Right cardiac atrium (tissue), 5 donors: ENCODE measurements around the gene ADGRG6. TPM values are rescaled to one million over a fixed set of nuclear protein-coding genes. Genes with fewer than 3 reads are reported as not detected.
"Not testable (repeated sequence)": the region's sequence is repeated elsewhere in the genome, so short reads cannot be mapped to it uniquely, and the experiment has no call there.

Source experiments
- ATAC-seq, 2 donors: fragments of 200-7000 bp; cut with Tn5 transposase; one replicate each; pipeline versions ENCODE4 v1.8.0 to v1.9.1; 2020; ENCODE audit warnings: moderate library complexity in 2 of 2, mild to moderate bottlenecking in 1 of 2
- DNase-seq, 3 donors: peaks; one replicate each; pipeline ENCODE4 v3.0.0-alpha.2; 2020
- H3K27ac ChIP-seq: one replicate; pipeline ENCODE4 v1.5.1; 2013; ENCODE audit warnings: mild to moderate bottlenecking, low read length, control low read depth, moderate library complexity
- H3K27me3 ChIP-seq: one replicate; pipeline ENCODE4 v1.6.1; 2013; ENCODE audit not compliant: control insufficient read depth, insufficient read depth
- H3K4me1 ChIP-seq: one replicate; pipeline ENCODE4 v1.6.1; 2013; ENCODE audit warnings: low read length; ENCODE audit not compliant: control insufficient read depth, insufficient read depth
- H3K4me3 ChIP-seq: one replicate; pipeline ENCODE4 v1.5.1; 2013; ENCODE audit warnings: low read length, control low read depth
- H3K9me3 ChIP-seq: one replicate; pipeline ENCODE4 v1.6.1; 2013; ENCODE audit warnings: low read length; ENCODE audit not compliant: control insufficient read depth
- WGBS: extraction: QIAGEN DNeasy Blood & Tissue Kit; methylation state at CpG from one replicate; pipeline ENCODE4 v1.1.7; 2013; 5-methylcytosine and 5-hydroxymethylcytosine counted together
- intact Hi-C, 4 donors: fragments of 100-400 bp; cut with DNase I; formaldehyde crosslinking; loops; one replicate each; pipeline versions ENCODE4 v1.11.0 to v1.14.0; 2022 to 2023
- polyA plus RNA-seq: library from polyadenylated mRNA; stranded (reverse); fragments of 200-250 nt; gene quantifications from one replicate; pipeline ENCODE4 v1.2.3, GENCODE V29; 2013
- total RNA-seq, 4 donors: library from RNA; stranded (reverse); fragmentation: NEBNext Ultra II Directional; extraction: Animal tissue kit (Norgen Biotek cat#: 25700); gene quantifications; one replicate each; pipeline ENCODE4 v1.2.1, GENCODE V29; 2021
- donor health status: healthy with polysubstance abuse.
- donor health status: DM: no; HTN: yes; CAD: no.
- donor health status: DM: no; HTN: no; CAD: no.
- donor health status: DM: no; HTN: yes; CAD: no; lungs with severe emphysema.
- donor health status: DM: yes; HTN: yes; CAD: no.

Gene ADGRG6
- total and polyA plus RNA-seq, 5 donors: 4.1 to 23.9 (median 15.6) TPM

DNA sequence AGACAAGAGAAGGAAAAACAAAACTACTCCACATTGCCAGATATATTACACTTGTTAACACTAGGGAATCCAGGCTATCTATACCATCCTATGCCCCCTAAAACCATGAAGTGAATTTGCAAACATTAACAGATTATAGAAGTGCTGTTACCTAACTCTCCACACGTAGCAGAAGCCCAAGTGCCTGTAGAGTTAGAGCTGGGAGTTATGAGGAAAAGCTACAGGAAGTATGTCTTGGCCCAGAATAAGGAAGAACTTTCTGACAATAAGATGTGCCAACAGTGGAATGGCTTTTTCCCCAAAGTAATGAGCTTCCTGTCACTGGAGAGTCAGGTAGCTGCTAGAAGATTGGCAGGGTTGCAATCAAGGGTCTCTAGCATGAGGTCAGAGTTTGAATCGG is 32.5 kb downstream of the ADGRG6 start:
- intact Hi-C loops: no loop called here
- ATAC-seq (peak; percentile 62 to 87), DNase-seq (no peak)
- no peak overlapping the region for H3K4me3 ChIP-seq
- 63% methylated on average over 2 of the region's 2 CpGs for WGBS
- H3K27ac ChIP-seq: no peak overlapping the region
- no peaks in the 10 kb centered on the region for H3K27me3 ChIP-seq
- H3K9me3 ChIP-seq: no peaks in the 10 kb centered on the region
- H3K4me1 ChIP-seq: peaks cover 1% of the 10 kb centered on the region

- intact Hi-C loops: no loop called here
- Histone ChIP-seq H3K4me3 (no peak overlapping the region), H3K9me3 (no peaks in the 10 kb centered on the region), H3K4me1 (peaks cover 1% of the 10 kb centered on the region), H3K27ac (no peak overlapping the region), H3K27me3 (no peaks in the 10 kb centered on the region)
- WGBS: 83% methylated on average over 2 of the region's 2 CpGs
- DNase-seq (no peak), ATAC-seq (no peak)
Observed at GRCh38 chr6:142335415-142335814, 33.6 kb downstream of the ADGRG6 start.

- no peak for ATAC-seq
- Histone ChIP-seq H3K27ac (no peak overlapping the region), H3K4me1 (peaks cover 1% of the 10 kb centered on the region), H3K27me3 (no peaks in the 10 kb centered on the region), H3K9me3 (no peaks in the 10 kb centered on the region), H3K4me3 (no peak overlapping the region)
- DNase-seq: no peak
- intact Hi-C loops: no loop called here
Observed at GRCh38 chr6:142336183-142336582, 34.4 kb downstream of the ADGRG6 start.

- no peak for ATAC-seq
- H3K27ac ChIP-seq: no peak overlapping the region
- DNase-seq: no peak
- no peaks in the 10 kb centered on the region for H3K27me3 ChIP-seq
- intact Hi-C loops: no loop called here
- H3K9me3 ChIP-seq: no peaks in the 10 kb centered on the region
- H3K4me1 ChIP-seq: peaks cover 1% of the 10 kb centered on the region
- no peak overlapping the region for H3K4me3 ChIP-seq
- WGBS: 74% methylated on average over 3 of the region's 3 CpGs
Observed at GRCh38 chr6:142336787-142337186, 35.0 kb downstream of the ADGRG6 start.

DNA sequence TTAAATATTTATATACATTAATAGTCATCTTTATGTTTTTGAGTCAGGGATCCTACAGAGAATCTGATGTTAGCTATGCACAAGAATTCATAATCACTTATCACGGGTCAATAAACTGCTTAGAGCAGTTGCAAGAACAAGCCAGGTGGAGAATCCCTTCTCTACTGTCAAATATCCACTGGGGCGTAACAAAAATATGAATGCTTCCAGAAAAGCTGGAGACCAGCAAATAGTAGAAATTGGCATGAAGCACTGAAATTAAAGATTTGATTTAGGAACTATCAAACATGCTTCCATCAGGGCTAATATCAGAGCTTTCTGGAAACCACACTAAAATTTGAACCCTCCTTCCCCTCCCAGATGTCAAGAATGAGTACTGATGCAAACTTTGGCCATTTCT is 37.3 kb downstream of the ADGRG6 start:
- H3K4me3 ChIP-seq: no peak overlapping the region
- DNase-seq: no peak
- H3K9me3 ChIP-seq: no peaks in the 10 kb centered on the region
- no peak for ATAC-seq
- H3K4me1 ChIP-seq: no peaks in the 10 kb centered on the region
- H3K27ac ChIP-seq: no peak overlapping the region
- no peaks in the 10 kb centered on the region for H3K27me3 ChIP-seq
- WGBS: 91% methylated on average over 2 of the region's 2 CpGs
- intact Hi-C loops: no loop called here

DNA sequence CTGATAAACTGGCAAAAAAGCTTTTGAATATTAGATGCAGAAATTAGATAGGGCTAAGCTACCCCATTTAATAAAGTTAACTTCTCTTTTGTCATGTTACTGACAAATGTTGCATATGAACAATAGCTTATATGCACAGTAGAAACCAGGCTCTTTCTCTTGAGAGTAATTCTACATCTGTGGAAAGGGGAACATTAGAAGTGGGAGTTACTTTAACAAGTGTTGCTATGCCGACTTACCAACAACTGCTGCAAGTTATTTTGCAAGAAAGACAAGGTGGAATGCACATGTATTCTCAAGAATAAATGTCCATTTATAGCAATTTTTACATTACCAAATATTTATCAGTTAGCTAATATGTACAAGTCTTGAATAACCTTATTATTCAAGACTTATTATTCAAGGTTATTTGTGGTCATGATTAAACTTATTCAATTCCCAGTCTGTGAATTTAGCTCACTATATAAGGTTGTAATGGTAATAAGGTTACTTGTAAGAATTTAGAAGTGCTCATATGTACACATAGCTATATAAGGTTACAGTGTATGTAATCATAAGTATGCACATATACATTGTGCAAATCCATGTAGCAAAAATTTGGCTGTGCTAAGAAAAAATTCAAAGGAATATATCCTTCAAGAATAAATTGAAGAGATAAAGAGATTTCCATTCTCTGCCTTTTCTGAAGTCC is 38.3 kb downstream of the ADGRG6 start:
- WGBS: 74% methylated on average over 1 of the region's 1 CpG
- no peak for ATAC-seq
- no peaks in the 10 kb centered on the region for H3K27me3 ChIP-seq
- H3K4me1 ChIP-seq: no peaks in the 10 kb centered on the region
- H3K9me3 ChIP-seq: no peaks in the 10 kb centered on the region
- DNase-seq: no peak
- no peak overlapping the region for H3K27ac ChIP-seq
- intact Hi-C loops: no loop called here
- H3K4me3 ChIP-seq: no peak overlapping the region

GRCh38 chr6:142341855-142342330 is 40.1 kb downstream of the ADGRG6 start:
- ATAC-seq (no peak), DNase-seq (no peak)
- WGBS: 77% methylated on average over 2 of the region's 2 CpGs
- Histone ChIP-seq H3K27me3 (no peaks in the 10 kb centered on the region), H3K4me3 (no peak overlapping the region), H3K9me3 (no peaks in the 10 kb centered on the region), H3K4me1 (no peaks in the 10 kb centered on the region), H3K27ac (no peak overlapping the region)
- intact Hi-C loops: no loop called here

DNA sequence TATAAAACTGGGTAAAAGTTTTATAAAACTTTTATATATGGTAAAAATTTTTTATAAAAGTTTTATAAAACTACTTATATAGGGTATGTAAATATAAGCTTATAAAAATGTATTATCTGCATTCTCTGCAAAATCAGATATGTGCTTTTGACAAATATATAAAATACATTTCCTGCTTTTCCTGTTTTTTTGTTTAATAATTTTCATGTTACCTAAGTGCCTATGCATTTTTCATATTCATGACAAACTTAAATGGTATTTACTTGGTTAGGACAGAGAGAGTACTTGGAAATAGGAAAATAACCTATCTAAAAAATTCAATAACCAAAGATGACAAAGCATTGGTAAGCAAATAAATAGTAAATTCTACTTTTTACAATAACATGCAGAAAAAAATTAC is 41.2 kb downstream of the ADGRG6 start:
- no peaks in the 10 kb centered on the region for H3K9me3 ChIP-seq
- H3K4me3 ChIP-seq: no peak overlapping the region
- DNase-seq: no peak
- intact Hi-C loops: no loop called here
- no peaks in the 10 kb centered on the region for H3K4me1 ChIP-seq
- H3K27ac ChIP-seq: no peak overlapping the region
- no peaks in the 10 kb centered on the region for H3K27me3 ChIP-seq
- ATAC-seq: no peak

- no peak overlapping the region for H3K27ac ChIP-seq
- DNase-seq (no peak), ATAC-seq (no peak)
- H3K4me1 ChIP-seq: no peaks in the 10 kb centered on the region
- 77% methylated on average over 1 of the region's 1 CpG for WGBS
- intact Hi-C loops: no loop called here
- no peaks in the 10 kb centered on the region for H3K27me3 ChIP-seq
- H3K9me3 ChIP-seq: no peaks in the 10 kb centered on the region
- no peak overlapping the region for H3K4me3 ChIP-seq
Observed at GRCh38 chr6:142343938-142344337, 42.1 kb downstream of the ADGRG6 start.

GRCh38 chr6:142345261-142345660 is 43.5 kb downstream of the ADGRG6 start:
- Histone ChIP-seq H3K4me3 (no peak overlapping the region), H3K27ac (no peak overlapping the region), H3K4me1 (no peaks in the 10 kb centered on the region), H3K9me3 (no peaks in the 10 kb centered on the region), H3K27me3 (no peaks in the 10 kb centered on the region)
- WGBS: 83% methylated on average over 1 of the region's 1 CpG
- ATAC-seq (no peak), DNase-seq (no peak)
- intact Hi-C loops: no loop called here

GRCh38 chr6:142346166-142346565 is 44.4 kb downstream of the ADGRG6 start:
- H3K4me3 ChIP-seq, H3K27ac ChIP-seq, H3K4me1 ChIP-seq, H3K27me3 ChIP-seq, DNase-seq, H3K9me3 ChIP-seq, intact Hi-C loops, ATAC-seq: not testable (repeated sequence)
- WGBS: 80% methylated on average over 3 of the region's 3 CpGs
